HG02885 (cell line): ENCODE data around the gene PRSS12.
"Not testable (repeated sequence)": the region's sequence is repeated elsewhere in the genome, so short reads cannot be mapped to it uniquely, and the experiment has no call there.

ENCODE experiments used
- ATAC-seq: cut with Tn5 transposase; IDR thresholded peaks from one replicate; pipeline ENCODE4 v1.9.1; 2021; ENCODE audit warnings: mild to moderate bottlenecking; ENCODE audit not compliant: unreplicated experiment, poor library complexity

The PRSS12 gene

GRCh38 chr4:118280501-118281218, 72.1 kb downstream of the PRSS12 start:
- ATAC-seq: peak; percentile 27

- no peak for ATAC-seq
These were observed 72.8 kb downstream of the PRSS12 start for GRCh38 chr4:118279920-118280432.

- no peak for ATAC-seq
These were observed 73.5 kb downstream of the PRSS12 start for GRCh38 chr4:118279328-118279727.

GRCh38 chr4:118278473-118279274, 74.1 kb downstream of the PRSS12 start:
- peak; percentile 78 for ATAC-seq

GRCh38 chr4:118277243-118277642, 75.6 kb downstream of the PRSS12 start:
- no peak for ATAC-seq

- ATAC-seq: no peak
These were observed 76.2 kb downstream of the PRSS12 start for GRCh38 chr4:118276580-118276979.

GRCh38 chr4:118273642-118274041, 79.2 kb downstream of the PRSS12 start:
- no peak for ATAC-seq

- ATAC-seq: no peak
These were observed 81.0 kb downstream of the PRSS12 start for GRCh38 chr4:118271788-118272187.

GRCh38 chr4:118270492-118270891, 82.3 kb downstream of the PRSS12 start:
- ATAC-seq: peak; percentile 58

- no peak for ATAC-seq
These were observed 84.0 kb downstream of the PRSS12 start for GRCh38 chr4:118268780-118269179.

GRCh38 chr4:118266145-118266496, 86.7 kb downstream of the PRSS12 start:
- ATAC-seq: not testable (repeated sequence)

GRCh38 chr4:118265312-118266144, 87.3 kb downstream of the PRSS12 start:
- ATAC-seq: peak; percentile 74

- no peak for ATAC-seq
These were observed 88.7 kb downstream of the PRSS12 start for GRCh38 chr4:118264096-118264495.

GRCh38 chr4:118260309-118260708, 92.5 kb downstream of the PRSS12 start:
- ATAC-seq: no peak

- ATAC-seq: no peak
These were observed 93.7 kb downstream of the PRSS12 start for GRCh38 chr4:118259111-118259510.

- ATAC-seq: no peak
These were observed 98.4 kb downstream of the PRSS12 start for GRCh38 chr4:118254368-118254767.

GRCh38 chr4:118249890-118250289, 102.9 kb downstream of the PRSS12 start:
- ATAC-seq: no peak

GRCh38 chr4:118237531-118237930, 115.3 kb downstream of the PRSS12 start:
- ATAC-seq: no peak

- no peak for ATAC-seq
These were observed 117.2 kb downstream of the PRSS12 start for GRCh38 chr4:118235566-118236120.
